Measurements from ENCODE around the gene VCL. TPM values are rescaled to one million over a fixed set of nuclear protein-coding genes. Genes with fewer than 3 reads are reported as not detected.
A peak's percentile ranks its signal among the peaks of the same experiment; 100 is the strongest.
"Not testable (repeated sequence)": the region's sequence is repeated elsewhere in the genome, so short reads cannot be mapped to it uniquely, and the experiment has no call there.

VCL gene
- total RNA-seq, 6 donors from 2014 or later: 76.5 to 214 (median 133) TPM

GRCh38 chr10:74133923-74134820, 136.3 kb downstream of the VCL start:
- DNase-seq: no peak
- no peaks in the 10 kb centered on the region for H3K9me3 ChIP-seq
- no peak overlapping the region for H3K27ac ChIP-seq
- no peaks in the 10 kb centered on the region for H3K27me3 ChIP-seq
- 87 to 89% methylated on average over 11 of the region's 11 CpGs for WGBS, 2 donors
- no peaks in the 10 kb centered on the region for H3K4me1 ChIP-seq
- H3K36me3 ChIP-seq: peaks cover 23 to 90% (median 57%) of the 10 kb centered on the region in 4 donors
- no peak for TF ChIP-seq POLR2A (IDR thresholded peaks at IDR 0.05)
- no peak for ATAC-seq (ENCODE audit: low FRiP score in 2 of 2)
- no peak overlapping the region for H3K4me3 ChIP-seq

GRCh38 chr10:74135452-74135851, 137.5 kb downstream of the VCL start:
- Histone ChIP-seq H3K36me3 (peaks cover 18 to 78% (median 49%) of the 10 kb centered on the region in 4 donors), H3K4me1 (no peaks in the 10 kb centered on the region)

GRCh38 chr10:74137992-74138391, 140.1 kb downstream of the VCL start:
- TF ChIP-seq EP300 (IDR thresholded peaks at IDR 0.05): no peak
- no peak for TF ChIP-seq POLR2A (IDR thresholded peaks at IDR 0.05)
- TF ChIP-seq CTCF (IDR thresholded peaks at IDR 0.05): no peak
- TF ChIP-seq POLR2AphosphoS5 (IDR thresholded peaks at IDR 0.05): no peak
- H3K4me3 ChIP-seq: no peak overlapping the region
- H3K4me1 ChIP-seq: no peaks in the 10 kb centered on the region
- no peaks in the 10 kb centered on the region for H3K27me3 ChIP-seq
- no peaks in the 10 kb centered on the region for H3K9me3 ChIP-seq
- H3K27ac ChIP-seq: no peak overlapping the region
- 87 to 90% methylated on average over 5 of the region's 5 CpGs for WGBS, 2 donors
- peaks cover 13 to 52% (median 27%) of the 10 kb centered on the region in 4 donors for H3K36me3 ChIP-seq
- no peak for DNase-seq
- no peak for ATAC-seq (ENCODE audit: low FRiP score in 2 of 2)

More at GRCh38 chr10:74135452-74135851, 137.5 kb downstream of the VCL start:
- 90 to 93% methylated on average over 3 of the region's 3 CpGs for WGBS, 2 donors
- no peak overlapping the region for H3K27ac ChIP-seq
- no peak for TF ChIP-seq POLR2AphosphoS5 (IDR thresholded peaks at IDR 0.05)
- TF ChIP-seq POLR2A (IDR thresholded peaks at IDR 0.05): no peak
- TF ChIP-seq CTCF (IDR thresholded peaks at IDR 0.05): no peak
- TF ChIP-seq EP300 (IDR thresholded peaks at IDR 0.05): no peak
- H3K4me3 ChIP-seq: no peak overlapping the region
- no peaks in the 10 kb centered on the region for H3K27me3 ChIP-seq
- ATAC-seq (ENCODE audit: low FRiP score in 2 of 2) (no peak), DNase-seq (no peak)
- H3K9me3 ChIP-seq: no peaks in the 10 kb centered on the region

GRCh38 chr10:74138596-74138995, 140.7 kb downstream of the VCL start:
- not testable (repeated sequence) for H3K9me3 ChIP-seq; H3K27ac ChIP-seq; H3K4me3 ChIP-seq; H3K4me1 ChIP-seq; DNase-seq; ATAC-seq (ENCODE audit: low FRiP score in 2 of 2); H3K27me3 ChIP-seq
- peaks cover 13 to 46% (median 22%) of the 10 kb centered on the region in 4 donors for H3K36me3 ChIP-seq
- WGBS, 2 donors: 81 to 92% methylated on average over 4 to 5 of the region's 5 CpGs

- WGBS, 2 donors: 95 to 99% methylated on average over 13 to 15 of the region's 18 CpGs
- TF ChIP-seq CTCF (IDR thresholded peaks at IDR 0.05) (no peak), POLR2A (IDR thresholded peaks at IDR 0.05) (no peak), POLR2AphosphoS5 (IDR thresholded peaks at IDR 0.05) (no peak), EP300 (IDR thresholded peaks at IDR 0.05) (no peak)
- Histone ChIP-seq H3K4me1 (peaks cover 0 to 4% (median 1%) of the 10 kb centered on the region in 4 donors), H3K27ac (no peak overlapping the region), H3K36me3 (peaks cover 13 to 32% (median 16%) of the 10 kb centered on the region in 4 donors), H3K27me3 (no peaks in the 10 kb centered on the region), H3K9me3 (no peaks in the 10 kb centered on the region), H3K4me3 (no peak overlapping the region)
- peak in 1 of 2 donors; percentile 73 for DNase-seq
- ATAC-seq (ENCODE audit: low FRiP score in 2 of 2): no peak
Measured at GRCh38 chr10:74139981-74140380, 142.1 kb downstream of the VCL start.

Data from upper lobe of left lung (tissue), 6 donors.